Cardiac muscle cell (in vitro differentiated cells and primary cell): ENCODE data around the gene NOS3. TPM values are rescaled to one million over a fixed set of nuclear protein-coding genes. Genes with fewer than 3 reads are reported as not detected.
A peak's percentile ranks its signal among the peaks of the same experiment; 100 is the strongest.
"Not testable (repeated sequence)": the region's sequence is repeated elsewhere in the genome, so short reads cannot be mapped to it uniquely, and the experiment has no call there.

ENCODE experiments used
- DNase-seq, 2 donors: peaks; one replicate each; pipeline versions ENCODE4 v3.0.0 to v3.0.0-alpha.2; 2010 to 2017; ENCODE audit warnings: low read depth in 1 of 2, low spot score in 1 of 2
- H3K27ac ChIP-seq: fragments of 200-600 bp; sonication (generic); 2 replicates; pipeline ENCODE4 v1.5.1; 2016
- H3K27me3 ChIP-seq: fragments of 200-600 bp; sonication (generic); 2 replicates; pipeline ENCODE4 v1.6.0; 2016; ENCODE audit warnings: control low read depth
- H3K36me3 ChIP-seq: fragments of 200-600 bp; sonication (generic); 2 replicates; pipeline ENCODE4 v1.5.1; 2016; ENCODE audit warnings: control low read depth
- H3K4me1 ChIP-seq: fragments of 200-600 bp; sonication (generic); 2 replicates; pipeline ENCODE4 v1.8.1; 2017; ENCODE audit warnings: low read depth, mild to moderate bottlenecking, mixed run types
- H3K4me3 ChIP-seq: fragments of 200-600 bp; sonication (generic); 2 replicates; pipeline ENCODE4 v1.5.1; 2016; ENCODE audit warnings: mild to moderate bottlenecking
- H3K9me3 ChIP-seq: fragments of 200-600 bp; sonication (generic); 2 replicates; pipeline ENCODE4 v1.5.1; 2017; ENCODE audit warnings: low read depth, mild to moderate bottlenecking, control low read depth
- CTCF ChIP-seq: IDR thresholded peaks from 2 replicates; pipeline ENCODE4 v1.5.1; 2012; ENCODE audit warnings: low read depth, mild to moderate bottlenecking, low read length
- polyA plus RNA-seq: library from polyadenylated mRNA; unstranded; fragments of >200 nt; fragmentation: Nextera tagmentation; extraction: Ambion mirVana; gene quantifications from 2 replicates; pipeline ENCODE4 v1.2.1, GENCODE V29; 2016
- total RNA-seq: library from RNA; depleted of rRNA; stranded (reverse); fragments of >200 nt; gene quantifications from 2 replicates; pipeline ENCODE4 v1.2.3, GENCODE V29; 2016

The NOS3 gene
- total and polyA plus RNA-seq, 2 experiments from 2014 or later = 13.1 to 20.3 TPM

- Histone ChIP-seq H3K4me3 (no peak overlapping the region), H3K36me3 (no peaks in the 10 kb centered on the region), H3K9me3 (no peaks in the 10 kb centered on the region), H3K27ac (no peak overlapping the region), H3K4me1 (peaks cover 24% of the 10 kb centered on the region), H3K27me3 (peaks cover 10% of the 10 kb centered on the region)
- no peak for DNase-seq
- TF ChIP-seq CTCF = no peak
Measured at GRCh38 chr7:151023232-151023631, 32.4 kb downstream of the NOS3 start.

GRCh38 chr7:151024435-151025056 is 33.7 kb downstream of the NOS3 start, which contains the start of gene ATG9B:
ATG9B (minus strand) TSS chr7:151024494; CDS start chr7:151024423, 71 bp downstream.
- H3K9me3 ChIP-seq = no peaks in the 10 kb centered on the region
- no peaks in the 10 kb centered on the region for H3K27me3 ChIP-seq
- H3K4me1 ChIP-seq = peaks cover 28% of the 10 kb centered on the region
- no peak within 1 kb of the TSS for H3K4me3 ChIP-seq
- no peaks in the 10 kb centered on the region for H3K36me3 ChIP-seq
- DNase-seq = no peak
- no peak for TF ChIP-seq CTCF
- no peak within 1 kb of the TSS for H3K27ac ChIP-seq

- TF ChIP-seq CTCF = no peak
- DNase-seq = no peak
- H3K27ac ChIP-seq = no peak overlapping the region
Measured at GRCh38 chr7:151025924-151026671, 35.3 kb downstream of the NOS3 start.

GRCh38 chr7:151026771-151027727 is 36.2 kb downstream of the NOS3 start:
- H3K9me3 ChIP-seq, H3K27me3 ChIP-seq, DNase-seq, H3K36me3 ChIP-seq: not testable (repeated sequence)
- H3K4me3 ChIP-seq = peak overlapping the region; percentile 95
- H3K27ac ChIP-seq = peak overlapping the region; percentile 53
- peaks cover 12% of the 10 kb centered on the region for H3K4me1 ChIP-seq

More at GRCh38 chr7:151025924-151026671, 35.3 kb downstream of the NOS3 start:
- Histone ChIP-seq H3K36me3 (no peaks in the 10 kb centered on the region), H3K27me3 (no peaks in the 10 kb centered on the region), H3K4me1 (peaks cover 15% of the 10 kb centered on the region), H3K4me3 (no peak overlapping the region), H3K9me3 (no peaks in the 10 kb centered on the region)

- H3K27ac ChIP-seq = peak overlapping the region; percentile 53
- H3K27me3 ChIP-seq, H3K9me3 ChIP-seq, DNase-seq, H3K36me3 ChIP-seq: not testable (repeated sequence)
- peaks cover 12% of the 10 kb centered on the region for H3K4me1 ChIP-seq
- H3K4me3 ChIP-seq = peak overlapping the region; percentile 95
Measured at GRCh38 chr7:151027728-151028130, 36.9 kb downstream of the NOS3 start.

- Histone ChIP-seq H3K36me3 (no peaks in the 10 kb centered on the region), H3K9me3 (no peaks in the 10 kb centered on the region), H3K4me3 (peak within 1 kb of the TSS; percentile 95), H3K27ac (peak within 1 kb of the TSS; percentile 73), H3K27me3 (no peaks in the 10 kb centered on the region), H3K4me1 (peaks cover 12% of the 10 kb centered on the region)
- peak; percentile 98 to 99 for DNase-seq
- TF ChIP-seq CTCF = peak; percentile 43
Measured at GRCh38 chr7:151028131-151028947, 37.5 kb downstream of the NOS3 start, which contains the start of gene ABCB8. ABCB8 (plus strand) TSS chr7:151028450; CDS start chr7:151028516, 66 bp downstream.
